ENCODE measurements around the gene SPECC1.

DNA sequence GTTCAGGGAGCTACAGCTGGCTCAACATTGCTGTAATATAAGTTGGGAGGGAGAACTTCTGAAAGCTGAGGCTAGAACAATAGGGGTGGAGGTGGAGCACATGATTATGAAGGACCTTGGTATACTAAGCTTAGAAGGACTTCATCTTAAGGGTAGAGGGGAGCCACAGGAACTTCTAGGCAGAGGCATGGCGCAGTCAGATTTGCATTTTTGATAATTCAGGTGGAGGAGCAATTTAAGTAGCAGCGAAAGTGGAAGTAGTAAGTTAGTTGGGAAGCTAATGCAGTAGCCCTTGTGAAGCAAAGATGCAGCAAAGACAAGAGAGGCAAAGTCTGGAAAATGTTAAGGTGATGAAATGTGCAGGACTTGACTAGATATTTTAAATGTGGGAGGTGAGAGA is 144.1 kb downstream of the SPECC1 start:
- TF ChIP-seq, protein P1, sequence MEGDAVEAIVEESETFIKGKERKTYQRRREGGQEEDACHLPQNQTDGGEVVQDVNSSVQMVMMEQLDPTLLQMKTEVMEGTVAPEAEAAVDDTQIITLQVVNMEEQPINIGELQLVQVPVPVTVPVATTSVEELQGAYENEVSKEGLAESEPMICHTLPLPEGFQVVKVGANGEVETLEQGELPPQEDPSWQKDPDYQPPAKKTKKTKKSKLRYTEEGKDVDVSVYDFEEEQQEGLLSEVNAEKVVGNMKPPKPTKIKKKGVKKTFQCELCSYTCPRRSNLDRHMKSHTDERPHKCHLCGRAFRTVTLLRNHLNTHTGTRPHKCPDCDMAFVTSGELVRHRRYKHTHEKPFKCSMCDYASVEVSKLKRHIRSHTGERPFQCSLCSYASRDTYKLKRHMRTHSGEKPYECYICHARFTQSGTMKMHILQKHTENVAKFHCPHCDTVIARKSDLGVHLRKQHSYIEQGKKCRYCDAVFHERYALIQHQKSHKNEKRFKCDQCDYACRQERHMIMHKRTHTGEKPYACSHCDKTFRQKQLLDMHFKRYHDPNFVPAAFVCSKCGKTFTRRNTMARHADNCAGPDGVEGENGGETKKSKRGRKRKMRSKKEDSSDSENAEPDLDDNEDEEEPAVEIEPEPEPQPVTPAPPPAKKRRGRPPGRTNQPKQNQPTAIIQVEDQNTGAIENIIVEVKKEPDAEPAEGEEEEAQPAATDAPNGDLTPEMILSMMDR (IDR thresholded peaks at IDR 0.05): no peak
- no peak for TF ChIP-seq POLR2AphosphoS5 (IDR thresholded peaks at IDR 0.05)

All from breast epithelium (tissue), 3 donors.